HG02938 (cell line): ENCODE measurements around the gene ITGAL.
"Not testable (repeated sequence)": the region's sequence is repeated elsewhere in the genome, so short reads cannot be mapped to it uniquely, and the experiment has no call there.

Experiments used
- ATAC-seq: cut with Tn5 transposase; IDR thresholded peaks from one replicate; pipeline ENCODE4 v1.9.1; 2021; ENCODE audit warnings: mild to moderate bottlenecking, moderate library complexity; ENCODE audit not compliant: unreplicated experiment

The ITGAL gene

GRCh38 chr16:30457743-30458560 is 14.6 kb upstream of the ITGAL start:
- no peak for ATAC-seq

- peak; percentile 71 for ATAC-seq
Observed at GRCh38 chr16:30458561-30459394, 13.8 kb upstream of the ITGAL start.

- no peak for ATAC-seq
Observed at GRCh38 chr16:30459456-30459855, 13.1 kb upstream of the ITGAL start.

- not testable (repeated sequence) for ATAC-seq
Observed at GRCh38 chr16:30461426-30461825, 11.1 kb upstream of the ITGAL start.

- no peak for ATAC-seq
Observed at GRCh38 chr16:30464078-30464477, 8.5 kb upstream of the ITGAL start.

GRCh38 chr16:30470170-30470512 is 2.4 kb upstream of the ITGAL start:
- ATAC-seq: no peak

- no peak for ATAC-seq
Observed at GRCh38 chr16:30470632-30470995, 1.9 kb upstream of the ITGAL start.

- ATAC-seq: no peak
Observed at GRCh38 chr16:30473231-30474073, 910 bp downstream of the ITGAL start.

GRCh38 chr16:30474074-30474452 is 1.5 kb downstream of the ITGAL start:
- no peak for ATAC-seq

GRCh38 chr16:30474684-30475083 is 2.1 kb downstream of the ITGAL start:
- ATAC-seq: no peak

GRCh38 chr16:30476991-30477390 is 4.4 kb downstream of the ITGAL start:
- ATAC-seq: no peak

GRCh38 chr16:30477773-30478172 is 5.2 kb downstream of the ITGAL start:
- not testable (repeated sequence) for ATAC-seq

- no peak for ATAC-seq
Observed at GRCh38 chr16:30478766-30479478, 6.4 kb downstream of the ITGAL start.

GRCh38 chr16:30481381-30481780 is 8.8 kb downstream of the ITGAL start:
- no peak for ATAC-seq

GRCh38 chr16:30482366-30482765 is 9.8 kb downstream of the ITGAL start:
- ATAC-seq: no peak

- no peak for ATAC-seq
Observed at GRCh38 chr16:30484887-30485286, 12.3 kb downstream of the ITGAL start.

- no peak for ATAC-seq
Observed at GRCh38 chr16:30485818-30486436, 13.4 kb downstream of the ITGAL start.

- no peak for ATAC-seq
Observed at GRCh38 chr16:30488764-30489605, 16.4 kb downstream of the ITGAL start.

GRCh38 chr16:30490210-30490609 is 17.7 kb downstream of the ITGAL start:
- no peak for ATAC-seq
